Measurements from ENCODE around the gene WDR88. TPM values are rescaled to one million over a fixed set of nuclear protein-coding genes. Genes with fewer than 3 reads are reported as not detected.
"Not testable (repeated sequence)": the region's sequence is repeated elsewhere in the genome, so short reads cannot be mapped to it uniquely, and the experiment has no call there.

Gene WDR88
- polyA plus RNA-seq, 3 donors, result 0.87 to 2.1 (median 1.8) TPM

- no peak for DNase-seq
Observed at GRCh38 chr19:33211794-33212435, 80.0 kb downstream of the WDR88 start.

DNA sequence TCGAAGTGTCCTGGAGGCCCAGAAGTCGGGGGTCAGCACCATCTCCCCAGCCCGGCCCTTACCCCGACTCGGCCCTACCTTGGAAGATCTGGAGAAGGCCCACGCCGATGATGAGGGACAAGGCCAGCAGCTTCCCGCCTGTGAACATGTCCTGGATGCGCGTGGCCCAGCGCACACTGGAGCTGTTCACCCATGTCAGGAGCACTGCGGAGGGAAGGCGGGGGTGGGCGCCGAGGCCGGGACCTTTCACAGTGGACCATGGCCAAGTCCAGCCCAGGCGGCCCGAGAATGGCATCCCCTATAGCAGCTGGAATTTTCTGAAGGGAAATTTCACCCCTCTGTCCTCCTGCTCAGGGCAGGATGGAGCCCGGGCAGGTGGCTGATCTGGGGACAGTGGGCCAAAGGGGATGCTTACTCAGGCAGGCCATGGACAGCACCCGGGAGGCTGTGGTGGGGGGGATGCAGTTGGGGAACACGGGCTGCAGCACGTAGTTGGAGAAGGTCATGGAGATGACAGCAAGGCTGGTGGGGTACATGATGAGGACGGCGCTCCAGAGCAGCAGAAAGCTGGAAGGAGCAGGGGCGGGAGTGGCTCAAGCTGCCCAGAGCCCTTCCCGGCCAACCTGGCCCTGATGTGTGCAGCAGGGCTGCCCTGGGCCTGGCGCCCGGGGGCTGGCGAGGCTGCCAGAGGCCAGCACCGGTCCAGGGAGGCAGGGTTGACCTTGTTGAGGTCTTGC, 80.7 kb downstream of the WDR88 start:
- DNase-seq, result no peak

GRCh38 chr19:33214596-33214995, 82.7 kb downstream of the WDR88 start:
- no peak for DNase-seq

DNA sequence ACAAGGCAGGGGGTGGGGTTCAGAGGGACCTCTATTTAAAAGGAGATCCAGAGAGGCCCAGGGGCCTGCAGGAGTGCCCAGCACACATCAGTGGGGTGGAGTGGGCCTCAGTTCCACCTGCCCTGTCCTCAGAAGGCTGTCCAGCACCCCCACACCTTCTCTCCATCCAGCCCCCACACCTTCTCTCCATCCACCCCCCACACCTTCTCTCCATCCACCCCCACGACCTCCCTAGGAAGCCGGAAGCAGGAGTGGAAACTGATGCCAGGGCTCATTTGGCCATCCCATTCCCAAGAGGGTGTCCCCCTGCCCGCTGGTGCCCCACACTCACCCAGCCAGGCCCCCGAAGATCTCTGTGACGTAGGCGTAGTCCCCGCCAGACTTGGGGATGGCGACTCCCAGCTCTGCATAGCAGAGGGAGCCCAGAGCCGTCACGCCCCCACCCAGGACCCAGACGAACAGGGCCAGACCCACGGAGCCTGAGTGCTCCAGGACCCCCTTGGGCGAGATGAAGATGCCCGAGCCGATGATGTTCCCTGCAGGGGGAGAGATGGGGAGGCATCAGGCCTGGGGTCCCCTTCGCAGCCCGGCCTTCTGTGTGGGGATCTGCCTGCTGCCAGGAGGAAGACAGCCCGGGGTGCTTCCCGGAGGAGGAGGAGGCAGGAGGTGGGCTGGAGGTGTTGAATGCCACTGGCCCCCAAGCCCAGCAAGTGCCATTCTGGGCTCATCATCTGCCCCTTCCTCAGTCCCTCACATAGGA, 83.7 kb downstream of the WDR88 start:
- no peak for DNase-seq

DNA sequence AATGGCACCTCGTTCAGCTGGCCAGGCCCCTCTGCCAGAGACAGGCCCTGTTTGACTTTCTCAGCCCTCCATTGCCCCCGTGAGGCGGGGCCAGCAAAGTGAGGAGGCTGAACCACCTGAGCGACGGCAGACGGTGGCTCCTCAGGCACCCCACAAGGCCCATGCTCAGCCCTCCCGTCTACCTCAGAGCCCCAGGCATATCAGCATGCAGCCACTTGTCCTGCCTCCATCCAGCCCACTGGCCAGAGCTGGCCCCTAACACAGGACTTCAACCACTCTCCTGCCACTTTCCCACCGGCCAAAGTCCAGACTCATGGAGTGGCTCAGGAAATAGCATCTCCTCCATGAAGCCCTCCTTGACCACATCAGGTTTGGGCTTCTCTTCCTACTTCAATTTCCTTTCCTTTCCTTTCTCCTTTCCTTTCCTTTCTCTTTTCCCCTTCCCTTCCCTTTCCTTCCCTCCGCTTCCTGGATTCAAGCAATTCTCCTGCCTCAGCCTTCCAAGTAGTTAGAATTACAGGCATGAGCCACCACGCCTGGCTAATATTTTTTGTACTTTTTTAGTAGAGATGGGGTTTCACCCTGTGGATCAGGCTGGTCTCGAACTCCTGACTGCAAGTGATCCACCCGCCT, 84.4 kb downstream of the WDR88 start:
- no peak for DNase-seq

GRCh38 chr19:33217881-33218280, 86.0 kb downstream of the WDR88 start:
- no peak for DNase-seq

DNA sequence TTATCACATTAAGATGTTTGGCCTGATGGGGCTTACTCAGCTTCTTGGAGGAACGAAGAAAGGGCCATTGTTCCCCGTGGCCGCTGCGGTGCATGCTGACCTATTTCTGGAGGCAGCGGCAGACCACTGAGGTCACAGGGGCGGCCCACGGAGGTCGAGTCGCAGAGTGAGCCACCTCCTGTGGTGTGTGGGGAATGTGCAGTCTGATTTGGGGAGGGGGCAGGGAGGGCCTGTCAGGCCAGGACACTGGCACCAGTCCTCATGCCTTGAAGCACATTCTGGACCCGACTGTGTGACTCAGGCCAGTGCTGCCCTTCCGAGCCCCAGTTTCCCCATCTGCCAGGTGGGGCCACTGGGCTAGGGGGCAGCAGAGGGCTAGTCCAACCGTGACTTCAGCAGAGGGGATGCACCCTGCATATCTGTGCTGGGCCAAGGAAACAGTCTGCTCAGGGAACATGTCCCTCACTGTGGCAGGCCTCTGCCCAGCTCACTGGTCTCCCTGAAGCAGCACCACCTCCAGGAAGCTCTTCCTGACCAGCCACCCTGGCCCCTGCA, 87.4 kb downstream of the WDR88 start:
- DNase-seq, result no peak

DNA sequence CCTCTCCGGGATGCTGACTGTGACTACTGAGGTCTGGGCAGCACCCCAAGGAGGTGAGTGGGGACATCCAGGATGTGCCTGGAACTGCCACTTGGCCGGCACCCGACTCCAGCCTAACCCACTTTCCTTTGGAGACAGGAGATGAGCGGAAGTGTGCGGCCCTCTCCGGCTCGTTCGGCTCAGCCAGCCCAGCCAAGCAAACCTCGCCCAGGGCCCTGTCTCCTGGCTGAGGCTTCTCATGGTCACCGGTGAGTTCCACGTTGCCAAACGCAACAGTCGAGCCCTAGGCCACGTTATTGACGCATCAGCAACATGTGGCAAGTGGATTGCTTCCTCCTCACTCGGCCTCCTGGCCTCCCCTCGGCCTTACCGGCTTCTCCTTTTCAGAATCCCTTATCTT, 88.2 kb downstream of the WDR88 start:
- DNase-seq, result no peak

- DNase-seq, result no peak
Observed at GRCh38 chr19:33220735-33221134, 88.8 kb downstream of the WDR88 start.

GRCh38 chr19:33221638-33222037, 89.7 kb downstream of the WDR88 start:
- no peak for DNase-seq

GRCh38 chr19:33222255-33222654, 90.3 kb downstream of the WDR88 start:
- not testable (repeated sequence) for DNase-seq

DNA sequence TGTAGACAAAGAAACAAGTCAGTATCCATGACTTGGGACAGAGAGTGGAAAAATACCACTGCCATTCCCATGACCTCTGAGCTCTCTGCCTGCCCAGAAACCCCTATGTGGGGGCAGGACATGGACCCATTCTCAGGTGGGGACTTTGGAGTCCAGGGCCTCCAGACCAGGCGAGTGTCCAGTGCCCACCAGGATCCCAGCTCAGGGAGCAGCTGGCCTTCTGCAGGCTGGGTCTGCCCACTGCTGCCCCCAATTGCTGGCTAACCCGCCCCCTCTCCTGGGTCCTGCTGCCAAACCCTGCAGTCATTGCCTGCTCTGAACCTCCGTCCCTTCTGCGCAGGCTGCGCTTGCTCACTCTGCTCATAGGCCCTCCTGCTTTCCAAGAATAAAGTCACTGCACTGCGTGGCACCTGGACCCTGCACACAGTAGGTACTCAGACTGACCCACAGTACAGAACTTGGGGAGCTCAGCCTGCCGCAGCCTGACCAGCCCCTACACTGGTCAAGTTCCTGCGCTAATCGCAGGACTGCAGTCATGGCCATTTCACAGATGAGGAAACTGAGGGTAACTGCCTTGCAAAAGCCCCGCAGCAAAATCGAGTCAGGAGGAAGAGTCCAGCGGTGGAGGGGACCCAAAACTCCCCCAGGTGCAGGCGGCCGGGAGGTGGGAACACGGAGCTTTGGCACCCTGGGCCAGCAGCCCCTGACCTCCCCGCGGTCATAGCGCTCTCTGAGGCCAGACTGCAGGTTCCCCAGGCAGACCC, 93.0 kb downstream of the WDR88 start:
- DNase-seq, result no peak

Other genes starting within 250 kb of the WDR88 start
- gene CEP89, start 160.2 kb upstream of the WDR88 start, polyA plus RNA-seq (ENCODE audit: insufficient read length in 3 of 3), result 10 to 100 TPM; 29.0 to 34.0 (median 33.0) TPM
- 1 to 10 TPM; 2.8 to 3.3 (median 3.1) TPM for gene FAAP24, start 159.9 kb upstream of the WDR88 start, polyA plus RNA-seq (ENCODE audit: insufficient read length in 3 of 3)
- 10 to 100 TPM; 16.5 to 22.1 (median 19.7) TPM for gene RHPN2, start 67.2 kb upstream of the WDR88 start, polyA plus RNA-seq (ENCODE audit: insufficient read length in 3 of 3)
- gene GPATCH1, start 50.9 kb upstream of the WDR88 start, polyA plus RNA-seq (ENCODE audit: insufficient read length in 3 of 3), result 10 to 100 TPM; 12.6 to 20.1 (median 15.6) TPM
- 10 to 100 TPM; 22.6 to 31.7 (median 27.3) TPM for gene LRP3, start 62.2 kb downstream of the WDR88 start, polyA plus RNA-seq (ENCODE audit: insufficient read length in 3 of 3)
- gene SLC7A10, start 93.7 kb downstream of the WDR88 start, polyA plus RNA-seq (ENCODE audit: insufficient read length in 3 of 3), result under 1 TPM; 0.24 to 0.52 (median 0.36) TPM
- gene CEBPA, start 170.4 kb downstream of the WDR88 start, polyA plus RNA-seq (ENCODE audit: insufficient read length in 3 of 3), result 1 to 10 TPM; 4.0 to 8.5 (median 4.5) TPM
- gene CEBPG, start 241.6 kb downstream of the WDR88 start, polyA plus RNA-seq (ENCODE audit: insufficient read length in 3 of 3), result 10 to 100 TPM; 21.2 to 22.6 (median 22.0) TPM